ENCODE results near the gene ZMYND15. TPM values are rescaled to one million over a fixed set of nuclear protein-coding genes. Genes with fewer than 3 reads are reported as not detected.
A peak's percentile ranks its signal among the peaks of the same experiment; 100 is the strongest.
"Not testable (repeated sequence)": the region's sequence is repeated elsewhere in the genome, so short reads cannot be mapped to it uniquely, and the experiment has no call there.

The ZMYND15 gene
- polyA plus RNA-seq, 1 donor from 2014 or later = not detected

DNA sequence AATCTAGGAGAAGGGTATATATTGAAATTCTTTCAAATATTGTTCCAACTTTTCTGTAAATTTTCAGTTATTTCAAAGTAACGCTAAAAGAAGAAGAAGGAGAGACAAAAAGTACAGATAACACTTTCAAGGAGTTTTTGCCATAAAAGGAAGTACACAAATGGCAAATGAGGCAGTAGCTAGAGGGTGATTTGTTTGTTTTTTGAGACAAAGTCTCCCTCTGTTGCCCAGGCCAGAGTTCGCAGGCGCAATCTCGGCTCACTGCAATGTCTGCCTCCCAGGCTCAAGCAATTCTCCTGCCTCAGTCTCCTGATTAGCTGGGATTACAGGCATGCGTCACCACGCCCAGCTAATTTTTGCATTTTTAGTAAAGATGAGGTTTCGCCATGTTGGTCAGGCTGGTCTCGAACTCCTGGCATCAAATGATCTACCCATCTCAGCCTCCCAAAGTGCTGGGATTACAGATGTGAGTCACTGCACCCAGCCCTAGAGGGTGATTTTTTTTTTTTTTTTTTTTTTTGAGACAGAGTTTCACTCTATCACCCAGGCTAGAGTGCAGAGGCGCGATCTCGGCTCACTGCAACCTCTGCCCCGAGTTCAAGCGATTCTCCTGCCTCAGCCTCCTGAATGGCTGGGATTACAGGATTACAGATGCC, 40.1 kb upstream of the ZMYND15 start:
- H3K27me3 ChIP-seq (ENCODE audit: insufficient read depth, low read depth, low read length); H3K9me2 ChIP-seq (ENCODE audit: insufficient read depth, low read length); H3K36me3 ChIP-seq (ENCODE audit: insufficient read depth, low read length); H3K4me3 ChIP-seq (ENCODE audit: low read length); H3K4me2 ChIP-seq (ENCODE audit: low read length); H3F3A ChIP-seq (ENCODE audit: insufficient read depth, low read length, poor library complexity, severe bottlenecking); H3K27ac ChIP-seq (ENCODE audit: low read length); H2AFZ ChIP-seq (ENCODE audit: low read depth, low read length); H4K20me1 ChIP-seq (ENCODE audit: insufficient read depth); H3K9me3 ChIP-seq (ENCODE audit: low read length); H3K9ac ChIP-seq (ENCODE audit: low read length): not testable (repeated sequence)
- H3K79me2 ChIP-seq (replicated peaks; ENCODE audit: insufficient read depth, low read length) = peaks cover 48% of the 10 kb centered on the region

DNA sequence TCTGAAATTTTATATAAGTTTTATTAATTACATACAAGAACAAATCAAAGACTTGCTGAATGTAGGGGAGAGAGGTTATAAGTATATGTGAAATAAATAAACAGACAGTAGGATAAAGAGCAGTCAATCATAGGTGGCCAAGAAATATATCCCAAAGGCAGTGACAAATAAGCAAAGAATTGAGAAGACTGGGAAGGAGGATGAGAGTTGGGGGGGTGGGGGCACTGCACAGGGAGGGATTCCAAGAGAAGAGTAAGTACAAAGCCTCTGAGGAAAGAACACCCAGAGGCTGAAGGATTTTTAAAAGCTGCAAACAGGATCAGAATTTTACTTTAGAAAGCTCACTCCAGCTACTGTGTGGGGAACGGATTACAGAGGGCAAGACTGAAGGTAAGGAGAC, 38.5 kb upstream of the ZMYND15 start:
- no peaks in the 10 kb centered on the region for H3K27me3 ChIP-seq (ENCODE audit: insufficient read depth, low read depth, low read length)
- H3K4me3 ChIP-seq (ENCODE audit: low read length) = no peak overlapping the region
- H2AFZ ChIP-seq (ENCODE audit: low read depth, low read length) = no peak overlapping the region
- H3K9me3 ChIP-seq (ENCODE audit: low read length) = no peaks in the 10 kb centered on the region
- H3K27ac ChIP-seq (ENCODE audit: low read length) = no peak overlapping the region
- no peaks in the 10 kb centered on the region for H4K20me1 ChIP-seq (ENCODE audit: insufficient read depth)
- no peak overlapping the region for H3K4me2 ChIP-seq (ENCODE audit: low read length)
- H3K9me2 ChIP-seq (ENCODE audit: insufficient read depth, low read length) = no peaks in the 10 kb centered on the region
- peaks cover 47% of the 10 kb centered on the region for H3K79me2 ChIP-seq (replicated peaks; ENCODE audit: insufficient read depth, low read length)
- no peaks in the 10 kb centered on the region for H3K36me3 ChIP-seq (ENCODE audit: insufficient read depth, low read length)
- TF ChIP-seq, protein P1, sequence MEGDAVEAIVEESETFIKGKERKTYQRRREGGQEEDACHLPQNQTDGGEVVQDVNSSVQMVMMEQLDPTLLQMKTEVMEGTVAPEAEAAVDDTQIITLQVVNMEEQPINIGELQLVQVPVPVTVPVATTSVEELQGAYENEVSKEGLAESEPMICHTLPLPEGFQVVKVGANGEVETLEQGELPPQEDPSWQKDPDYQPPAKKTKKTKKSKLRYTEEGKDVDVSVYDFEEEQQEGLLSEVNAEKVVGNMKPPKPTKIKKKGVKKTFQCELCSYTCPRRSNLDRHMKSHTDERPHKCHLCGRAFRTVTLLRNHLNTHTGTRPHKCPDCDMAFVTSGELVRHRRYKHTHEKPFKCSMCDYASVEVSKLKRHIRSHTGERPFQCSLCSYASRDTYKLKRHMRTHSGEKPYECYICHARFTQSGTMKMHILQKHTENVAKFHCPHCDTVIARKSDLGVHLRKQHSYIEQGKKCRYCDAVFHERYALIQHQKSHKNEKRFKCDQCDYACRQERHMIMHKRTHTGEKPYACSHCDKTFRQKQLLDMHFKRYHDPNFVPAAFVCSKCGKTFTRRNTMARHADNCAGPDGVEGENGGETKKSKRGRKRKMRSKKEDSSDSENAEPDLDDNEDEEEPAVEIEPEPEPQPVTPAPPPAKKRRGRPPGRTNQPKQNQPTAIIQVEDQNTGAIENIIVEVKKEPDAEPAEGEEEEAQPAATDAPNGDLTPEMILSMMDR (IDR thresholded peaks at IDR 0.05; ENCODE audit: poor library complexity, severe bottlenecking) = no peak
- TF ChIP-seq TAF1 (IDR thresholded peaks at IDR 0.05; ENCODE audit: low read depth) = no peak
- TF ChIP-seq POLR2AphosphoS5 (IDR thresholded peaks at IDR 0.05) = no peak
- TF ChIP-seq EP300 (conservative IDR thresholded peaks at IDR 0.05; ENCODE audit: poor library complexity, severe bottlenecking) = no peak
- TF ChIP-seq, protein P2, sequence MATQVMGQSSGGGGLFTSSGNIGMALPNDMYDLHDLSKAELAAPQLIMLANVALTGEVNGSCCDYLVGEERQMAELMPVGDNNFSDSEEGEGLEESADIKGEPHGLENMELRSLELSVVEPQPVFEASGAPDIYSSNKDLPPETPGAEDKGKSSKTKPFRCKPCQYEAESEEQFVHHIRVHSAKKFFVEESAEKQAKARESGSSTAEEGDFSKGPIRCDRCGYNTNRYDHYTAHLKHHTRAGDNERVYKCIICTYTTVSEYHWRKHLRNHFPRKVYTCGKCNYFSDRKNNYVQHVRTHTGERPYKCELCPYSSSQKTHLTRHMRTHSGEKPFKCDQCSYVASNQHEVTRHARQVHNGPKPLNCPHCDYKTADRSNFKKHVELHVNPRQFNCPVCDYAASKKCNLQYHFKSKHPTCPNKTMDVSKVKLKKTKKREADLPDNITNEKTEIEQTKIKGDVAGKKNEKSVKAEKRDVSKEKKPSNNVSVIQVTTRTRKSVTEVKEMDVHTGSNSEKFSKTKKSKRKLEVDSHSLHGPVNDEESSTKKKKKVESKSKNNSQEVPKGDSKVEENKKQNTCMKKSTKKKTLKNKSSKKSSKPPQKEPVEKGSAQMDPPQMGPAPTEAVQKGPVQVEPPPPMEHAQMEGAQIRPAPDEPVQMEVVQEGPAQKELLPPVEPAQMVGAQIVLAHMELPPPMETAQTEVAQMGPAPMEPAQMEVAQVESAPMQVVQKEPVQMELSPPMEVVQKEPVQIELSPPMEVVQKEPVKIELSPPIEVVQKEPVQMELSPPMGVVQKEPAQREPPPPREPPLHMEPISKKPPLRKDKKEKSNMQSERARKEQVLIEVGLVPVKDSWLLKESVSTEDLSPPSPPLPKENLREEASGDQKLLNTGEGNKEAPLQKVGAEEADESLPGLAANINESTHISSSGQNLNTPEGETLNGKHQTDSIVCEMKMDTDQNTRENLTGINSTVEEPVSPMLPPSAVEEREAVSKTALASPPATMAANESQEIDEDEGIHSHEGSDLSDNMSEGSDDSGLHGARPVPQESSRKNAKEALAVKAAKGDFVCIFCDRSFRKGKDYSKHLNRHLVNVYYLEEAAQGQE (IDR thresholded peaks at IDR 0.05; ENCODE audit: borderline replicate concordance) = no peak
- no peak for TF ChIP-seq RAD21 (conservative IDR thresholded peaks at IDR 0.05)
- TF ChIP-seq EZH2 (IDR thresholded peaks at IDR 0.05; ENCODE audit: borderline replicate concordance, insufficient read depth, low read length, poor library complexity, severe bottlenecking) = no peak
- no peaks in the 10 kb centered on the region for H3F3A ChIP-seq (ENCODE audit: insufficient read depth, low read length, poor library complexity, severe bottlenecking)
- H3K9ac ChIP-seq (ENCODE audit: low read length) = no peak overlapping the region

DNA sequence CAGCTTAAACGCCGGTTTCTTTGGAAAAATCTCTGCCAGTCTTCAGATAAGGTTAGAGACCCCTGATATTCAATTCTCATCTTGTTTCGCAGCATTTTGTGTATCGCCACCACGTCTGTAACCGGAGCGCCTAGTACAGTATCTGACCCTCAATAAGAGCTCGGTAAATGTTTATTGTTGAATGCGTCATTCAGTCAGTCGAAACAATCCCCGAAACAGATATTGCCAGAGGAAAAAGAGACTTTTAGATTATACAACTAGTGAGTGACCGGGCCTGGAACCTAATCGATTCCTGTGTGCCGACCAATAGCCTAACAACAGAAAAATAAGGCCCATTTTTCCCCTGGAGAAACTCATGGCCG, 36.3 kb upstream of the ZMYND15 start:
- no peaks in the 10 kb centered on the region for H4K20me1 ChIP-seq (ENCODE audit: insufficient read depth)
- peak overlapping the region; percentile 82 for H2AFZ ChIP-seq (ENCODE audit: low read depth, low read length)
- H3F3A ChIP-seq (ENCODE audit: insufficient read depth, low read length, poor library complexity, severe bottlenecking) = no peaks in the 10 kb centered on the region
- peak overlapping the region; percentile 62 for H3K4me2 ChIP-seq (ENCODE audit: low read length)
- no peaks in the 10 kb centered on the region for H3K36me3 ChIP-seq (ENCODE audit: insufficient read depth, low read length)
- H3K9me3 ChIP-seq (ENCODE audit: low read length) = no peaks in the 10 kb centered on the region
- no peaks in the 10 kb centered on the region for H3K27me3 ChIP-seq (ENCODE audit: insufficient read depth, low read depth, low read length)
- peak overlapping the region; percentile 68 for H3K27ac ChIP-seq (ENCODE audit: low read length)
- H3K79me2 ChIP-seq (replicated peaks; ENCODE audit: insufficient read depth, low read length) = peaks cover 36% of the 10 kb centered on the region
- TF ChIP-seq SMC3 (conservative IDR thresholded peaks at IDR 0.05; ENCODE audit: poor library complexity) (no peak), POLR2AphosphoS5 (IDR thresholded peaks at IDR 0.05) (no peak), RAD21 (conservative IDR thresholded peaks at IDR 0.05) (no peak), MXI1 (conservative IDR thresholded peaks at IDR 0.05; ENCODE audit: poor library complexity, severe bottlenecking) (no peak), EP300 (conservative IDR thresholded peaks at IDR 0.05; ENCODE audit: poor library complexity, severe bottlenecking) (no peak), EZH2 (IDR thresholded peaks at IDR 0.05; ENCODE audit: borderline replicate concordance, insufficient read depth, low read length, poor library complexity, severe bottlenecking) (no peak), TAF1 (IDR thresholded peaks at IDR 0.05; ENCODE audit: low read depth) (no peak)
- TF ChIP-seq, protein P2 (IDR thresholded peaks at IDR 0.05; ENCODE audit: borderline replicate concordance) = no peak
- TF ChIP-seq, protein P1 (IDR thresholded peaks at IDR 0.05; ENCODE audit: poor library complexity, severe bottlenecking) = no peak
- H3K4me3 ChIP-seq (ENCODE audit: low read length) = peak overlapping the region; percentile 92
- no peaks in the 10 kb centered on the region for H3K9me2 ChIP-seq (ENCODE audit: insufficient read depth, low read length)
- H3K9ac ChIP-seq (ENCODE audit: low read length) = peak overlapping the region; percentile 82
